H7 (cell line): Measurements from ENCODE around the gene AKNA. TPM values are rescaled to one million over a fixed set of nuclear protein-coding genes. Genes with fewer than 3 reads are reported as not detected.

Source experiments
- DNase-seq: peaks from one replicate; pipeline ENCODE4 v3.0.0; 2012
- H3K27me3 ChIP-seq: 2 replicates; pipeline ENCODE4 v1.6.0; 2011; ENCODE audit warnings: mild to moderate bottlenecking, low read length; ENCODE audit not compliant: control insufficient read depth, insufficient read depth
- H3K36me3 ChIP-seq: replicated peaks from 2 replicates; pipeline ENCODE4 v1.5.1; 2011; ENCODE audit warnings: low read length; ENCODE audit not compliant: control insufficient read depth, insufficient read depth
- H3K4me3 ChIP-seq: 2 replicates; pipeline ENCODE4 v1.5.1; 2011; ENCODE audit warnings: low read depth, mild to moderate bottlenecking, control low read depth, low read length, moderate library complexity; ENCODE audit not compliant: insufficient read depth
- total RNA-seq: library from RNA; depleted of rRNA; stranded (reverse); fragments of >200 nt; shearing (Covaris generic); gene quantifications from 2 replicates; pipeline ENCODE4 v1.2.3, GENCODE V29; 2014

AKNA gene
- total RNA-seq, 1 experiment from 2014 or later = 17.4 TPM

DNA sequence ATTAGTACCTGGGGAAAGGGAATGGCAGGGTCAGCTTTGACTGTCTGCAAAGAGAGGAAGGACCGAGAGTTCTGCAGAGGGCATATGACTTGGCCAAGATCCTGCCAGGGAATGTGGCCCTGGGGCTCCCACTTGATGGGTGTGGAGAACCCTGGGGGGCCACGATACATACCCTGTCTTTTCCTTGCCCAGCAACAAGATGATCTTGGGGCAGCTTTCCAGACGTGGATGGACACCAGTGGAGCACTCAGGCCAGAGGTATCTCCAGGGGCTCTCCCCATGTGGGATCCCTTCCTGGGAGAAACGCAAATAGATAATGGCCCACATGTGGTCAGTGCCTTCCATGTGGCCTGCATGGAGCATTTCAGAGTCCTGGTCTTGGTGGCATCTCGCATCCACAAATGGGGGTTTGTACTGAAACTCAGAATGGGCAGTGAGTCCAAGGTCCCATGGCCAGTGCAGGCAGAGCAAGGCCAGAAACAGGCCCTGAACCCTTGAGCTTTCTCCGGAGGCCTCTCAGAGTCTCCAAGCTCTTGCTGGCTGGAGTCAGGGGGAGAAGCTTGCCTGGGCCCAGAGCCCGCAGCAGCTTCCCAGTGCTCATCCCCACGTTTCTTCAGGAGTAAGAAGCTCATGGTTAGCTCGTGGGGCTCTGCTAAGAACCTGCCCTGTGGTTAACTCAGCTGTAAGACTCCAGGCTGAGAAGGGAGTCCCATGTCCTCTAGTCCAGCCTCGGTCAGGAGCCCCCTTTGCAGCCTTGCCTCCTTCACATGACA lies 83.2 kb downstream of the AKNA start:
- Histone ChIP-seq H3K27me3 (no peaks in the 10 kb centered on the region), H3K4me3 (no peak overlapping the region), H3K36me3 (peaks cover 2% of the 10 kb centered on the region)
- peak; percentile 14 for DNase-seq

DNA sequence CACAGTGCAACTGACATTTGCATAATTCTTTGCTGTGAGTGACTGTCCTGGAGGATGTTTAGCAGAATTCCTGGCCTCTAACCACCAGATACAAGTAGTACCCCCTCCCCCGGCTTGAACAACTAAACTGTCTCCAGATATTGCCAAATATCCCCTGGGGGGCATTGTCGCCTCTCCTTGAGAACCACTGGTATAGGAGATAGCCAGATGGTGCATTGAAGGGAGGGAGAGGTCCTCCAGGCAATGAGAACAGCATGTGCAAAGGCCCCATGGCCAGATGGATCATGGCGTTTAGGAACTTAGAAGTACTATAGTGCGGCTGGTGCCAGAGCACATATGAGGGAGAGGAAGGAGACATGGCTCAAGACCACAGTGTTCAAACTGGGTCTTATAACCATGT lies 83.8 kb downstream of the AKNA start:
- peak; percentile 4 for DNase-seq
- no peak overlapping the region for H3K4me3 ChIP-seq
- H3K36me3 ChIP-seq = peaks cover 2% of the 10 kb centered on the region
- no peaks in the 10 kb centered on the region for H3K27me3 ChIP-seq

GRCh38 chr9:114303571-114303970 lies 84.2 kb downstream of the AKNA start:
- H3K36me3 ChIP-seq = peaks cover 2% of the 10 kb centered on the region
- DNase-seq = no peak
- no peaks in the 10 kb centered on the region for H3K27me3 ChIP-seq
- H3K4me3 ChIP-seq = no peak overlapping the region

GRCh38 chr9:114302727-114303126 lies 85.1 kb downstream of the AKNA start:
- peaks cover 2% of the 10 kb centered on the region for H3K36me3 ChIP-seq
- H3K4me3 ChIP-seq = no peak overlapping the region
- DNase-seq = peak; percentile 20
- no peaks in the 10 kb centered on the region for H3K27me3 ChIP-seq

DNA sequence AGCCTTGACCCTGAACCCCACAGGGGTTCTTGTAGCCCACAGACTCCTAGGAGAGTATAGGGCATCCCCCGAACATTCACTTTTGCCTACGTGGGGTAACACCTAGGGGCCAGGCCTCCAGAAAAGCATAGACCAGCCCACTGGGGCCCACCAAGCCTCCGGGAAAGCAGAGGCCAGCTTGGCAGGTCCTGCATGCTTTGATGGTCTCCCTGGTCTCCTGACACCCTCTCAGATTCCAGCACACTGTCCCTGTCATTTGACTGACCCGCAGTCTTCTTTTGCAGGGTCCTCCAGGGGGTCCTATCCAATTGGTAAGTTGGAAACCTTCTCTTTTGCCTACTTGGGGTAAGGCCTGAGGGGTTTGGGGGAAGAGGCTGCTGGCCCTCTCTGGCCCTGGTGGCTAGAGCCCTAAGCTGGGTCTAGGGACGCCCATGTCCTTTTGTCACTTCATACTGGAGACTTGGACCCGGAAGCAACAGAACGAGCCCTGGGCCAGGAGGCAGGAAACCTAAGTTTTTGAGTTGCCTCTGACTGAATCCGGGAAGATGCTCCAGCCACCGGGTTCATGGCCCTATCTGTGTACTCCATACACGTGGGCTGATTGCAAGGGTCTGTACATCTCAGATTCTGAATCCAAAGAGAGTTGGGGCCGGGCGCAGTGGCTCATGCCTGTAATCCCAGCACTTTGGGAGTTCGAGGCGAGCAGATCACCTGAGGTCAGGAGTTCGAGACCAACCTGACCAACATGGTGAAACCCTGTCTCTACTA lies 85.8 kb downstream of the AKNA start:
- H3K27me3 ChIP-seq = no peaks in the 10 kb centered on the region

DNA sequence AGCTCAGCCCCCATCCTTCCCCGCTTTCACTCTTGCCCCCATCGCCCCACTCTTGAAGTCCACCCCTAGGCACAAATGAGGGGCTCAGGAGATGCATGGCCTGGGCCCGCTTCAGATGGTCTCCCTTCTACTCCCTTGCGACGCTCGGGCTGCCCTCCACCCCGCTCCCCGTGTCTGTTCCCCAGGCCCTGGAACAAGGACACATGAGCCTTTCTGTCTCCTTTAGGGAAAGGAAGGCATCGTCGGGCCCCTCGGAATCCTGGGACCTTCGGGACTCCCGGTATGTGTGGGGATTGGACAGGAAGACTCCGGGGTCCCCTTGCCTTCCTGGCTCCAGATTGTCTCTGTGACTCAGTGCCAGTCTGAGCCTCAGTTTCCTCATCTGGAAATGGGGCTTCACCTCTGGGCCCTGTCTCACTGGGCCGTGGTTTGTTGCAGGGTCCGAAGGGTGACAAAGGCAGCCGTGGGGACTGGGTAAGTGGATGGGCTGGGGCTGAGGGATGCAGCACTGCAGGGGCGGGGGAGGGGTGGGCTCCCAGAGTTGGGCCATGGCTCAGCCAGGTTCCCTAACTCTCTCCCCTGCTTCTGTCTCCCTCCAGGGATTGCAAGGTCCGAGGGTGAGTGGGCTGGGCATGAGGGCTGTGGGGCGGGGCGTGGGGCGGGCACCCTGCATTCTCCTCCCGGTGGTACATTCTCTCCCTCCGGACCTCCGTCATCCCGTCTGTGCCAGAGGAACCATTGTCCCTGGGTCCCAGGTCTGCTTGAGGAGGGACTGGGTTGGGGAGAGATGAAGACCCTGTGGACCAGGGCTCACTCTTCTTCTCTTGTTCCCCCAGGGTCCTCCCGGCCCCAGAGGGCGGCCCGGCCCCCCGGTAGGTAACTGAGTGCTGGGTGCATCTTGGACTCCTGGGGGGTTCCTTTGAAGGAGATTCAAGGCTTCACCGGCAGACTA lies 86.7 kb downstream of the AKNA start:
- H3K4me3 ChIP-seq = no peak overlapping the region

More for the DNA sequence above, 85.8 kb downstream of the AKNA start:
- H3K4me3 ChIP-seq = no peak overlapping the region
- DNase-seq = peak; percentile 8
- peaks cover 2% of the 10 kb centered on the region for H3K36me3 ChIP-seq

GRCh38 chr9:114300153-114300845 lies 87.5 kb downstream of the AKNA start:
- no peaks in the 10 kb centered on the region for H3K27me3 ChIP-seq
- H3K36me3 ChIP-seq = peaks cover 1% of the 10 kb centered on the region
- DNase-seq = no peak
- H3K4me3 ChIP-seq = no peak overlapping the region

More for the DNA sequence above, 86.7 kb downstream of the AKNA start:
- Histone ChIP-seq H3K27me3 (no peaks in the 10 kb centered on the region), H3K36me3 (no peaks in the 10 kb centered on the region; the same call in 1 of the 2 replicates)
- DNase-seq = peak; percentile 55

- peak; percentile 22 for DNase-seq
- Histone ChIP-seq H3K27me3 (no peaks in the 10 kb centered on the region), H3K4me3 (no peak overlapping the region), H3K36me3 (peaks cover 1% of the 10 kb centered on the region)
These were observed 88.3 kb downstream of the AKNA start for GRCh38 chr9:114299286-114300152.

DNA sequence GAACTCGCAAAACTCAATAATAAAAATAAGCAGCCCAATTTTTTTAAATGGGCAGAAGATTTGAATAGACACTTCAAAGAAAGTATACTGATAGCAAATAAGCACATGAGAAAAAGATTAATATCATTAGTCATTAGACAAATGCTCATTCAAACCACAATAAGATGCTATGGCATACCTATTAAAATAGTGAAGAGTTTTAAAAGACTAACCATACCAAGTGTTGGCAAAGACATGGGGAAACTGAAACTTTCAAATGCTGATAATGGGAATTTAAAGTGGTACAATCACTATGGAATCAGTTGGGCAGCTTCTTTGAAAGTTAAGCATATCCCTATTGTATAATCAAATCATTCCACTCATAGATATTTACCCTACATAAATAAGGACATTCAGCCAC lies 91.4 kb downstream of the AKNA start:
- H3K27me3 ChIP-seq = no peaks in the 10 kb centered on the region
- no peak overlapping the region for H3K4me3 ChIP-seq
- peaks cover 5% of the 10 kb centered on the region for H3K36me3 ChIP-seq
- DNase-seq = no peak

DNA sequence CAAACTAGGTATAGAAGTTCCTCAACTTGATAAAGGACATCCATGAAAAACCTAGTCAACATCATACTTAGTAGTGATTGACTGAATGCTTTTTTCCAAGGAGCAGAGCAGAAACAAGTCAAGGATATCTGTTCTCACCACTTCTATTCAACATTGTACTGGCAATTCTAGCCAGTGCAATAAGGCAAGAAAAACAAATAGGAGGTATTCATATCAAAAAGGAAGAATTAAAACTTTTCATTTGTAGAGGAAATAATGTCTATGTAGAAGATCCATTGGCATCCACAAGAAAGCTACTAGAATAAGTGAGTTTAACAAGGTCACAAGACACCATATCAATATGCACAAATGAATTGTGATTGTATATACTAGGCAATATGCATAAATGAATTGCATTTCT lies 93.1 kb downstream of the AKNA start:
- H3K36me3 ChIP-seq = peaks cover 5% of the 10 kb centered on the region
- H3K27me3 ChIP-seq = no peaks in the 10 kb centered on the region
- H3K4me3 ChIP-seq = no peak overlapping the region
- no peak for DNase-seq

DNA sequence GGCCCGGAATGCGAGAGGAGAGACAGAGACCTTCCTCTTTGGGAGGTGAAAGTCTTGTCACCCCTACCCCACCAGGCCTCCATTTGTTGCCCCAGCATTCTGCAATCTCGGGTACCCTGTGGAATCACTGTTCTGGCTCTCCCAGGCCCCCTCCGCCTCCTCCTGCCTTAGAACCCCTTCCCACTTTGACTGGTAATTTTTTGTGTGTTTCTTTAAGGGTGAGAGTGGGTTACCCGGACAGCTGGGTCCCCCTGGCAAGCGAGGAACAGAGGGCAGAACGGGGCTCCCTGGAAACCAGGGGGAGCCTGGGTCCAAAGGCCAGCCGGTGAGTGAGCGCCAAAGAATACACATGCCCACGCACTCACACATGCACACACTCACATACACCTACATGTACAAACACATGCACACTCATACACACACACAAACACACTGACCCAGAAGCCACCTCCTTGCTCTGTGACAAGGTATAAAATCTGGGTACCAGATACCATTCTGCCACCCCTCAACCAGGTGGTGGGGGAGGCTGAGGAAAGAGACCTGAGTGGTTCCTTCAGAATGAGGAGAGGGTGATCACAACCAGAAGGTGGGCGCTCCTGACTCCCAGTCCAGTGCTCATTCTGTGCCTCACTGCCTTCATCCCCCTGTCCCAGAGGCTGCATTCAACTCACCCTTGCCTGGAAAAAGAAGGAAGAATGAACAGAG lies 95.7 kb downstream of the AKNA start:
- no peak overlapping the region for H3K4me3 ChIP-seq
- H3K27me3 ChIP-seq = no peaks in the 10 kb centered on the region
- H3K36me3 ChIP-seq = peaks cover 5% of the 10 kb centered on the region
- peak; percentile 7 for DNase-seq

- Histone ChIP-seq H3K36me3 (peaks cover 5% of the 10 kb centered on the region), H3K27me3 (no peaks in the 10 kb centered on the region), H3K4me3 (no peak overlapping the region)
- DNase-seq = peak; percentile 91
These were observed 96.7 kb downstream of the AKNA start for GRCh38 chr9:114291064-114291474.

- no peaks in the 10 kb centered on the region for H3K27me3 ChIP-seq
- H3K36me3 ChIP-seq = peaks cover 5% of the 10 kb centered on the region
- no peak for DNase-seq
- H3K4me3 ChIP-seq = no peak overlapping the region
These were observed 97.2 kb downstream of the AKNA start for GRCh38 chr9:114290561-114290986.
